Osteoblast (primary cell): ENCODE measurements around the gene COL27A1. TPM values are rescaled to one million over a fixed set of nuclear protein-coding genes. Genes with fewer than 3 reads are reported as not detected.

Experiments
- DNase-seq: peaks from one replicate; pipeline ENCODE4 v3.0.0; 2011; ENCODE audit warnings: low spot score, mixed read lengths; ENCODE audit not compliant: insufficient read length; ENCODE audit errors: missing footprints
- H2AFZ ChIP-seq: 2 replicates; pipeline ENCODE4 v1.6.0; 2011; ENCODE audit warnings: mild to moderate bottlenecking, low read length
- H3K27ac ChIP-seq: 2 replicates; pipeline ENCODE4 v1.5.1; 2011; ENCODE audit warnings: mild to moderate bottlenecking, low read depth, low read length, moderate library complexity
- H3K27me3 ChIP-seq: 2 replicates; pipeline ENCODE4 v1.6.0; 2012; ENCODE audit warnings: mild to moderate bottlenecking, control low read depth, inconsistent platforms, low read length, moderate library complexity; ENCODE audit not compliant: insufficient read depth
- H3K36me3 ChIP-seq: 2 replicates; pipeline ENCODE4 v1.5.1; 2011; ENCODE audit warnings: mild to moderate bottlenecking, low read length, control low read depth, moderate library complexity; ENCODE audit not compliant: insufficient read depth
- H3K4me1 ChIP-seq: 2 replicates; pipeline ENCODE4 v1.5.1; 2011; ENCODE audit warnings: mild to moderate bottlenecking, low read length, control low read depth, moderate library complexity; ENCODE audit not compliant: insufficient read depth
- H3K4me2 ChIP-seq: 2 replicates; pipeline ENCODE4 v1.6.0; 2011; ENCODE audit warnings: mild to moderate bottlenecking, low read length; ENCODE audit not compliant: insufficient read depth
- H3K4me3 ChIP-seq: fragments of 200-600 bp; sonication (generic); 3 replicates; pipeline ENCODE4 v1.5.1; 2012; ENCODE audit warnings: mild to moderate bottlenecking, low read length, inconsistent platforms; ENCODE audit not compliant: insufficient read depth
- H3K79me2 ChIP-seq: 2 replicates; pipeline ENCODE4 v1.6.0; 2012; ENCODE audit warnings: mild to moderate bottlenecking, low read length, control low read depth, inconsistent platforms; ENCODE audit not compliant: insufficient read depth
- H3K9me3 ChIP-seq: 2 replicates; pipeline ENCODE4 v1.5.1; 2011; ENCODE audit warnings: low read depth, low read length, control low read depth
- H4K20me1 ChIP-seq: 2 replicates; pipeline ENCODE4 v1.6.0; 2012; ENCODE audit warnings: mild to moderate bottlenecking, low read length, control low read depth; ENCODE audit not compliant: insufficient read depth
- total RNA-seq: library from RNA; depleted of rRNA; stranded (reverse); fragments of >200 nt; gene quantifications from 2 replicates; pipeline ENCODE4 v1.2.3, GENCODE V29; 2012
- TF ChIP-seq, protein P1 (sequence below): IDR thresholded peaks from 2 replicates; pipeline ENCODE4 v1.5.1; 2011; ENCODE audit warnings: mild to moderate bottlenecking, low read depth, low read length, moderate library complexity; ENCODE audit errors: extremely low read depth

Gene COL27A1
- total RNA-seq, 1 donor = 10.1 TPM

DNA sequence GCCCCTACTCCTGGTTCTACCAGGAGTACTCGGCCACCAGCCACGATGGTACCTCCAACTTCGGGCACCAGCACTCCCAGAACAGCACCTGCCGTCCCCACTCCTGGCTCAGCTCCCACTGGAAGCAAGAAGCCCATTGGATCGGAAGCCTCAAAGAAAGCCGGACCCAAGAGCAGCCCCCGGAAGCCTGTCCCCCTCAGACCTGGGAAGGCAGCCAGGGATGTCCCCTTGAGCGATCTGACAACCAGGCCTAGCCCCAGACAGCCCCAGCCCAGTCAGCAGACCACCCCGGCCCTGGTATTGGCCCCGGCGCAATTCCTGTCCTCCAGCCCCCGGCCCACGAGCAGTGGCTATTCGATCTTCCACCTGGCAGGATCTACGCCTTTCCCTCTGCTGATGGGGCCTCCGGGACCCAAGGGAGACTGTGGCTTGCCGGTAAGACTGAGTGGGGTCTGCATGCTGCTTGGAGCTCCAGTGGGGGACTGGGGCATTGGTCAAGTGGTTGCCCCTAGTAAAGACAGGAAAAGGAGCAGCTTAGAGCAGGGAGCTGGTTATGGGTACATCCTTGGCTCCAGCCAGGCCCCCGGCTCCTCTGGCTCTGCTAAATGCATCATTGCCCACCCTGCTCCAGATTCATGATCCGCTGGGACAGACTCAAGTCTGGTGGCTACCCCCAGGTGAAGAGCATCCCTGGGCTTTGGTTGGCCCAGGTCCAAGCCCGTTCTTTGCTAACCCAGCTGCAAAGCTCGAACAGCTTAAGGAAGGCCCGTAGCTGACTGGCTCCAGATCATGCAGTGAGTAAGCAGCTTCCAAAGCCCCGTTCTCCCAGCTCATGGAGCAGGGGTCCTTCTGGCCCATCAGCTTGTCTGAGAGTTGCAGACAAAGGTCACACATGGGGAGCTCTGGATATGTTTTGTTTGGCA lies 14.0 kb downstream of the COL27A1 start:
- Histone ChIP-seq H4K20me1 (peaks cover 6% of the 10 kb centered on the region), H3K4me3 (no peak overlapping the region), H3K36me3 (peaks cover 8% of the 10 kb centered on the region), H3K79me2 (no peaks in the 10 kb centered on the region), H3K27me3 (no peaks in the 10 kb centered on the region), H2AFZ (peak overlapping the region; percentile 22), H3K4me1 (peaks cover 32% of the 10 kb centered on the region), H3K4me2 (no peak overlapping the region), H3K9me3 (no peaks in the 10 kb centered on the region), H3K27ac (no peak overlapping the region)
- peak; percentile 95 for DNase-seq
- TF ChIP-seq, protein P1, sequence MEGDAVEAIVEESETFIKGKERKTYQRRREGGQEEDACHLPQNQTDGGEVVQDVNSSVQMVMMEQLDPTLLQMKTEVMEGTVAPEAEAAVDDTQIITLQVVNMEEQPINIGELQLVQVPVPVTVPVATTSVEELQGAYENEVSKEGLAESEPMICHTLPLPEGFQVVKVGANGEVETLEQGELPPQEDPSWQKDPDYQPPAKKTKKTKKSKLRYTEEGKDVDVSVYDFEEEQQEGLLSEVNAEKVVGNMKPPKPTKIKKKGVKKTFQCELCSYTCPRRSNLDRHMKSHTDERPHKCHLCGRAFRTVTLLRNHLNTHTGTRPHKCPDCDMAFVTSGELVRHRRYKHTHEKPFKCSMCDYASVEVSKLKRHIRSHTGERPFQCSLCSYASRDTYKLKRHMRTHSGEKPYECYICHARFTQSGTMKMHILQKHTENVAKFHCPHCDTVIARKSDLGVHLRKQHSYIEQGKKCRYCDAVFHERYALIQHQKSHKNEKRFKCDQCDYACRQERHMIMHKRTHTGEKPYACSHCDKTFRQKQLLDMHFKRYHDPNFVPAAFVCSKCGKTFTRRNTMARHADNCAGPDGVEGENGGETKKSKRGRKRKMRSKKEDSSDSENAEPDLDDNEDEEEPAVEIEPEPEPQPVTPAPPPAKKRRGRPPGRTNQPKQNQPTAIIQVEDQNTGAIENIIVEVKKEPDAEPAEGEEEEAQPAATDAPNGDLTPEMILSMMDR = no peak

DNA sequence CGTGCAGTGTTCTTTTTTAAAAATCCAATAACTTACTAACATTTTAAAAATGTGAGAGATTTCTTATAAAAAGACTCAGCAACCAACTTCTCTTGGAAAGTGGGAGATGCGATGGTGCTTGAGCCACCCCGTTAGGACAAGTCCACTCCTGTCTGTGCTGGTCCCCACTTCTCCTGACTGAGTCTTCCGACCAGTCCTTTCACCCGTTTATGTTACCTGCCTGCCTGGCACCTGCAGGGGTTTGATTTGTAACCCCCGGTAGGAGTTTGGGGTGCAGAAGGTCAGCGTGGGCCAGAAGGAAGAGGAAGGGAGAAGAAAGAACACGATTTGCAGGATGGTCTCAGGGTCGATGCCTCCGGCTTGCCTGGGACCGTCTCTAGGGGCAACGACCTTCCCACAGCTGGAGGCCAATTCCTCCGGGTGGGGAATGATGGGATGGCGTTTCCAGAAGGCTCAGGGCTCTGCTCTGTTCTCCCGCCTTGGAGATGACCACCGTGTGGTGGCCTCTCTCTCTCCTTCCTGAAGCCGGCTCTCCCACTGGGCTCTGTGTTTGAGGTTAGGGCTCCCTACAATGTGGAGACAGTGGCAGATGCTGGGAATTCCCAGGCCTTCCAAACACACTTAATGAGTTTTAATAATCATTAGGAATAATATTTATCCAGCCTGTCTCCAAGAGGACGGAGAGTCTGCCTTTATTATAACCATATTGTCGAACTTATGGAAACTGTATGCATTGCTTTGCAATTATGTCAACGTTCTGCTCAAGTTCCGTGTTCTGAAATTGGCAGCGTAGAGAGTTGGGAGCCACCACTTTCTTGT lies 14.8 kb downstream of the COL27A1 start:
- H3K9me3 ChIP-seq = no peaks in the 10 kb centered on the region
- peak; percentile 88 for DNase-seq
- peaks cover 32% of the 10 kb centered on the region for H3K4me1 ChIP-seq
- TF ChIP-seq, protein P1 = no peak
- peak overlapping the region; percentile 22 for H2AFZ ChIP-seq
- H3K79me2 ChIP-seq = no peaks in the 10 kb centered on the region
- no peak overlapping the region for H3K4me3 ChIP-seq
- H3K27ac ChIP-seq = no peak overlapping the region
- no peaks in the 10 kb centered on the region for H3K27me3 ChIP-seq
- H3K36me3 ChIP-seq = peaks cover 8% of the 10 kb centered on the region
- H3K4me2 ChIP-seq = peak overlapping the region; percentile 24
- H4K20me1 ChIP-seq = peaks cover 3% of the 10 kb centered on the region

DNA sequence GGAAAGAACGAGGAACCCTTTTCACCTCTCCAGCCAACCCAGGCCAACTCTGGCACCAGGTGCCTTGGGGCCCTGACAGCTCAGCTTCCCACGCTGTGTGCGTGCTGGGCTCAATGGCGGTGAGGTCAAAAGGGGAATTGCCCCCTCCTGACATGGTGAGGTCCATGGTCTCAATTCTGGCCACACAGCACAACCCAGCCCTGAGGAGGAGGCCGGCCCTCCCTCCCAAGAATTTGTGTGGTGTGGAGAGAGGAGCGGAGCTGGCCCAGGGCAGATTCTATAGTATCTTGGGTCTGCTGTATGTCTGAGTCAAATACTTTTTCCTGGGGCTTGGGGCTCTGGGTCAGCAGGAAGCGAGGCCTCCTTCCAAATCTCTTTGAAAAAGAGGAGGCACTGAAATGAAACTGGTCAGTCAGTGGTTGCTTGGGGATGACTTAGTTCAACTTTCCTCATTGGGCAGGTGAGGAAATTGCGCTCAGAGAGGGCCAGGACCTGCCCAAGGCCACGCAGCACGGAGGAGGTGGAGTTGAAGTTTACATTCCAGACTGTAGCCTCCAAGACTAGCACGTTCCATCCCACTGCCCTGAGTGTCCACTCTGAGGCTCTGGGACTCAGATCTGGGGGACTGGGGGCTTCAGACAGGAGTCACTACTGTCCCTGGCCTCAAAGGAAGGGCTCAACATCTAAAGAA lies 15.6 kb downstream of the COL27A1 start:
- H2AFZ ChIP-seq = no peak overlapping the region
- no peaks in the 10 kb centered on the region for H3K79me2 ChIP-seq
- no peak overlapping the region for H3K27ac ChIP-seq
- H3K36me3 ChIP-seq = peaks cover 8% of the 10 kb centered on the region
- H3K4me3 ChIP-seq = no peak overlapping the region
- TF ChIP-seq, protein P1 = no peak
- no peak overlapping the region for H3K4me2 ChIP-seq
- no peaks in the 10 kb centered on the region for H3K9me3 ChIP-seq
- peaks cover 32% of the 10 kb centered on the region for H3K4me1 ChIP-seq
- H4K20me1 ChIP-seq = no peaks in the 10 kb centered on the region
- DNase-seq = no peak
- H3K27me3 ChIP-seq = no peaks in the 10 kb centered on the region
